Neuronal stem cell (in vitro differentiated cells): ENCODE data around the gene TSSC4.

Experiments
- DNase-seq: peaks from one replicate; pipeline ENCODE4 v3.0.0-alpha.2; 2013; ENCODE audit warnings: low spot score
- H2AFZ ChIP-seq: one replicate; pipeline ENCODE4 v1.6.1; 2013; ENCODE audit warnings: mild to moderate bottlenecking, low read length, inconsistent platforms
- H2AK5ac ChIP-seq: 2 replicates; pipeline ENCODE4 v1.6.1; 2013; ENCODE audit warnings: low read depth, mild to moderate bottlenecking, inconsistent platforms, low read length, moderate library complexity, mixed read lengths
- H2BK120ac ChIP-seq: 2 replicates; pipeline ENCODE4 v1.6.1; 2013; ENCODE audit warnings: low read depth, mild to moderate bottlenecking, inconsistent platforms, low read length, moderate library complexity, mixed read lengths
- H2BK12ac ChIP-seq: one replicate; pipeline ENCODE4 v1.6.1; 2013; ENCODE audit warnings: low read length, inconsistent platforms
- H2BK15ac ChIP-seq: 2 replicates; pipeline ENCODE4 v1.6.1; 2013; ENCODE audit warnings: mild to moderate bottlenecking, low read length, inconsistent platforms, mixed read lengths
- H2BK5ac ChIP-seq: one replicate; pipeline ENCODE4 v1.6.1; 2013; ENCODE audit warnings: inconsistent platforms, mild to moderate bottlenecking, low read length, moderate library complexity
- H3K14ac ChIP-seq: one replicate; pipeline ENCODE4 v1.6.1; 2013; ENCODE audit warnings: low read length, inconsistent platforms
- H3K18ac ChIP-seq: 2 replicates; pipeline ENCODE4 v1.6.1; 2013; ENCODE audit warnings: low read length, inconsistent platforms
- H3K23ac ChIP-seq: 2 replicates; pipeline ENCODE4 v1.6.1; 2013; ENCODE audit warnings: low read depth, mild to moderate bottlenecking, mixed read lengths, low read length, inconsistent platforms; ENCODE audit not compliant: poor library complexity
- H3K27ac ChIP-seq: replicated peaks from 3 replicates; pipeline ENCODE4 v1.5.1; 2013; ENCODE audit warnings: low read length, inconsistent platforms
- H3K27me3 ChIP-seq, 3 experiments: 2 replicates each; pipeline ENCODE4 v1.6.1; 2013; ENCODE audit warnings: low read length in 3 of 3, mild to moderate bottlenecking in 2 of 3, inconsistent platforms in 1 of 3, low read depth in 1 of 3, mixed read lengths in 1 of 3, moderate library complexity in 1 of 3; ENCODE audit not compliant: control insufficient read depth in 3 of 3, insufficient read depth in 3 of 3
- H3K36me3 ChIP-seq, 2 donors: replicated peaks in 1 of 2; 2 replicates each; pipeline ENCODE4 v1.6.1; 2013; ENCODE audit warnings: low read length in 2 of 2; ENCODE audit not compliant: control insufficient read depth in 2 of 2, insufficient read depth in 2 of 2
- H3K4ac ChIP-seq: 2 replicates; pipeline ENCODE4 v1.6.1; 2013; ENCODE audit warnings: inconsistent platforms, mild to moderate bottlenecking, low read length, moderate library complexity
- H3K4me1 ChIP-seq, 2 donors: 1 replicate in 1 of 2; 2 replicates in 1 of 2; pipeline ENCODE4 v1.6.1; 2013; ENCODE audit warnings: low read length in 2 of 2, low read depth in 1 of 2; ENCODE audit not compliant: control insufficient read depth in 2 of 2, insufficient read depth in 1 of 2
- H3K4me2 ChIP-seq: one replicate; pipeline ENCODE4 v1.6.1; 2013; ENCODE audit warnings: mild to moderate bottlenecking, low read length, inconsistent platforms; ENCODE audit not compliant: insufficient read depth, poor library complexity, severe bottlenecking
- H3K4me3 ChIP-seq, 2 donors: 2 replicates each; pipeline ENCODE4 v1.5.1; 2013; ENCODE audit warnings: low read length in 2 of 2, mild to moderate bottlenecking in 2 of 2, inconsistent platforms in 1 of 2, moderate library complexity in 1 of 2
- H3K79me1 ChIP-seq: one replicate; pipeline ENCODE4 v1.6.1; 2013; ENCODE audit warnings: low read depth, mild to moderate bottlenecking, inconsistent platforms, low read length, moderate library complexity
- H3K9ac ChIP-seq: one replicate; pipeline ENCODE4 v1.6.1; 2013; ENCODE audit warnings: mild to moderate bottlenecking, low read depth, low read length, inconsistent platforms; ENCODE audit not compliant: poor library complexity
- H3K9me3 ChIP-seq, 2 donors: replicated peaks in 1 of 2; 2 replicates each; pipeline versions ENCODE3 to v1.6.1; 2013; ENCODE audit warnings: low read length in 2 of 2, mild to moderate bottlenecking in 2 of 2, inconsistent platforms in 1 of 2, low read depth in 1 of 2, mixed read lengths in 1 of 2, moderate library complexity in 1 of 2; ENCODE audit not compliant: control insufficient read depth in 2 of 2, insufficient read depth in 1 of 2
- H4K8ac ChIP-seq: one replicate; pipeline ENCODE4 v1.6.1; 2013; ENCODE audit warnings: low read depth, mild to moderate bottlenecking, inconsistent platforms, low read length, moderate library complexity
- H4K91ac ChIP-seq: one replicate; pipeline ENCODE4 v1.6.1; 2013; ENCODE audit warnings: low read length, low read depth, mild to moderate bottlenecking, inconsistent platforms; ENCODE audit not compliant: poor library complexity
- WGBS, 2 donors: extraction: QIAGEN DNeasy Blood & Tissue Kit; methylation state at CpG; one replicate each; pipeline ENCODE4 v1.1.7; 2013; ENCODE audit warnings: missing lambda C conversion rate in 2 of 2, mixed read lengths in 1 of 2; ENCODE audit not compliant: insufficient read length in 2 of 2, insufficient replicate concordance in 1 of 2; ENCODE audit errors: extremely low coverage in 2 of 2; 5-methylcytosine and 5-hydroxymethylcytosine counted together

The TSSC4 gene

GRCh38 chr11:2390091-2390724 lies 10.3 kb upstream of the TSSC4 start:
- no CpG with 5 or more reads among the region's 23 CpGs for WGBS, 2 donors
- Histone ChIP-seq H3K9me3 (no peaks in the 10 kb centered on the region), H2BK120ac (no peak overlapping the region), H3K9ac (no peak overlapping the region), H3K27ac (no peak overlapping the region), H3K23ac (peak overlapping the region; percentile 75), H2BK15ac (no peak overlapping the region), H3K4me1 (peaks cover 29 to 36% of the 10 kb centered on the region in 2 donors), H3K4ac (no peak overlapping the region), H4K91ac (no peak overlapping the region), H2AFZ (no peak overlapping the region), H2BK5ac (peak overlapping the region; percentile 46), H3K27me3 (no peaks in the 10 kb centered on the region), H3K18ac (peak overlapping the region; percentile 5), H2AK5ac (peak overlapping the region; percentile 40), H3K14ac (no peak overlapping the region), H3K4me3 (peak overlapping the region in 1 of 2 donors; percentile 1), H3K79me1 (peaks cover 52% of the 10 kb centered on the region), H3K36me3 (peaks cover 8 to 57% of the 10 kb centered on the region in 2 donors), H2BK12ac (no peak overlapping the region), H3K4me2 (no peak overlapping the region), H4K8ac (no peak overlapping the region)
- DNase-seq, result no peak

- Histone ChIP-seq H3K23ac (no peak overlapping the region), H2BK15ac (no peak overlapping the region), H3K9ac (no peak overlapping the region), H3K18ac (peak overlapping the region; percentile 5), H3K36me3 (peaks cover 11 to 61% of the 10 kb centered on the region in 2 donors), H3K4me2 (no peak overlapping the region), H3K79me1 (peaks cover 52% of the 10 kb centered on the region), H2AK5ac (peak overlapping the region; percentile 40), H2BK120ac (no peak overlapping the region), H2AFZ (no peak overlapping the region), H2BK5ac (peak overlapping the region; percentile 46), H3K4me1 (peaks cover 29 to 36% of the 10 kb centered on the region in 2 donors), H3K27ac (no peak overlapping the region), H3K9me3 (no peaks in the 10 kb centered on the region), H3K27me3 (no peaks in the 10 kb centered on the region), H3K4me3 (no peak overlapping the region), H4K8ac (no peak overlapping the region), H3K14ac (no peak overlapping the region), H4K91ac (no peak overlapping the region), H2BK12ac (no peak overlapping the region), H3K4ac (no peak overlapping the region)
- WGBS, 2 donors, result no CpG with 5 or more reads among the region's 8 CpGs
- no peak for DNase-seq
Measured at GRCh38 chr11:2390725-2391151, 9.8 kb upstream of the TSSC4 start.

DNA sequence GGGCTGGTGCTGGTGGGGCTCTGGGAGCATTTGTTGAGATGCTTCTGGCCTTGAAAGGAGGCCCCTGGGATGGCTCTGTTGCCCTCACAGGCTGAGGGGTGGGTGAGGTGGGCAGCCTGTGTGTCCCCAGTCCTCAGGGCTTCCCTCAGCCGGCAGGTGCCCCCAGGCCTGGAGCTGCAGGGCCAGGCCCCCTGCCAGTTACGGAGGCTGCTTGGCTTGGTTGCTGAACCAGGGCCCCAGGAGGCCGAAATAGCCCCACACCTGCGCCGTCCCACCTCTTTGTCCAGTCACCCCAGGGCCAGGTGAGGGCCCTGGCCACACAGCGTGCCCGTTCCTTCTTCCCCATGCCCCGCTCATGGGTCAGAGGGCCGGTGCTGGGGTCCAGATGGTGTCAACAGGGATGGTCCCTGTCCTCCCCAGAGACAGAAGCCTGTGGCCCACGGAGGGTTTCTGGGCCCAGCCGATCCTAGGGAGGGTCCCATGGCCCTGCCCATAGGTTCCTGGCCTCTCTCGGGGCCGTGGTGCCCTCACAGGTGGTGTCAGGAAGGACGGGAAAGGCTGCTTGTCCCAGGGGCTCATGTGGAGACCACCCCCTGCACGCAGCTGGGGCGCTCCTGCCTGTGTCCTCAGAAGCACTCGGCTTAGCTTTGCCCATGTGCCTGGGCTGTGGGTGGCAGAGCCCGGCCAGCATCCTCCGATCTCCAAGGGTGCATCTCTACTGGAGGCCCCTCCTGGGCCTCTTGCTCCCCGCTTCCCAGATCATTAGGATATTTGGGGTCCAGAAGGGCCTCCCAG lies 9.2 kb upstream of the TSSC4 start:
- Histone ChIP-seq H3K9me3 (no peaks in the 10 kb centered on the region), H3K4me2 (no peak overlapping the region), H3K27me3 (no peaks in the 10 kb centered on the region), H3K4me1 (peaks cover 28 to 35% of the 10 kb centered on the region in 2 donors), H2AFZ (no peak overlapping the region), H3K27ac (no peak overlapping the region), H2BK120ac (no peak overlapping the region), H2BK15ac (no peak overlapping the region), H3K18ac (peak overlapping the region; percentile 71), H3K23ac (peak overlapping the region; percentile 52), H3K4ac (no peak overlapping the region), H3K79me1 (peaks cover 49% of the 10 kb centered on the region), H2AK5ac (no peak overlapping the region), H3K36me3 (peaks cover 17 to 67% of the 10 kb centered on the region in 2 donors), H2BK5ac (no peak overlapping the region), H2BK12ac (no peak overlapping the region), H4K8ac (no peak overlapping the region), H3K9ac (peak overlapping the region; percentile 21), H3K4me3 (no peak overlapping the region), H4K91ac (no peak overlapping the region), H3K14ac (no peak overlapping the region)
- no peak for DNase-seq
- WGBS, 2 donors, result no CpG with 5 or more reads among the region's 20 CpGs

- Histone ChIP-seq H3K14ac (no peak overlapping the region), H3K4me2 (no peak overlapping the region), H3K4ac (no peak overlapping the region), H2BK5ac (no peak overlapping the region), H3K9me3 (no peaks in the 10 kb centered on the region), H3K27ac (no peak overlapping the region), H4K8ac (no peak overlapping the region), H3K4me3 (no peak overlapping the region), H3K23ac (peak overlapping the region; percentile 52), H3K36me3 (peaks cover 24 to 76% of the 10 kb centered on the region in 2 donors), H4K91ac (no peak overlapping the region), H3K79me1 (peaks cover 44% of the 10 kb centered on the region), H2BK12ac (no peak overlapping the region), H3K18ac (no peak overlapping the region), H2BK120ac (no peak overlapping the region), H3K9ac (no peak overlapping the region), H2AFZ (no peak overlapping the region), H2BK15ac (no peak overlapping the region), H3K27me3 (no peaks in the 10 kb centered on the region), H2AK5ac (no peak overlapping the region), H3K4me1 (peaks cover 19 to 26% of the 10 kb centered on the region in 2 donors)
- WGBS, 2 donors, result no CpG with 5 or more reads among the region's 26 CpGs
- no peak for DNase-seq
Measured at GRCh38 chr11:2392241-2392959, 8.2 kb upstream of the TSSC4 start.
